GM12872 (cell line): ENCODE results near the gene PNPLA5.

Source experiments
- TF ChIP-seq, protein P1 (sequence below): IDR thresholded peaks from 3 replicates; pipeline ENCODE4 v1.5.1; 2011; ENCODE audit warnings: low read depth, mild to moderate bottlenecking, low read length, moderate library complexity; ENCODE audit not compliant: insufficient read depth

PNPLA5 gene

DNA sequence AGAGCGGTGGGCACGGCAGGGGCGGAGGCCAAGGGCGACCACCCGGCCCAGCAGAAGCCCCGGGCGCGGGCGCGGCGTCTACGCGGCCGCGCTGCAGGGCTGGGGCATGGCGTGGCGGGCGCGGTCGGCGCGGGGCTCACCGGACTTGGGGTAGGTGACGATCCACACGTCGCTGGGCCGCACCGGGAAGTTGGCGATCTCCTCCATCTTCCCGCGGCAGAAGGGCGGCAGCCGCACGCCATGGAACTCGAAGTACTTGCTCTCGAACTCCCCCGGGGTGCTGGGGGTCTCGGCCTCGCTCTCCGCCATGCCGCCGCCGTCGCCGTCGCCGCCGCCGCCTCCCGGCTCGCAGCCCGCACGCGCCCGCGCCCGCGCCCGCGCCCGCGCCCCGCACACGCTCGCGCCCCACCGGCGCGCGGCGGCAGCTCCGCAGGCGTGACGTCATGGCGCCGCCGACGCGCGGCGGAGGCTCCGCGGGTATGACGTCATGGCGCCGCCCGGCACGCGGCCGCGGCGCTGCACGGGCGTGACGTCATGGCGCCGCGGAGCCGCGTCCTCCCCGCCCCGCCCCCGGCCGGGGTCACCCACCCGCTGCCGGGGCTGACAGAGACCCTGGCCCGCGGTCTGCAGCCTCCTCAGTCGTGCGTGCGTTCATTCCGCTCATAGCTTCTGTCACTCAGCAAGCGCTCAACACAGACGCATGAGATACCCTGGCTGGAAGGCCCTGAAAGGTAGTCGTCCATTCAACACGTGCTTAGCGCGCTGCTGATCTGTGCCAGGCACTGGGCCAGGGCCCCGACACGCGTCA, 29.5 kb downstream of the PNPLA5 start, which contains the start of gene SULT4A1:
SULT4A1 (minus strand) TSS at position 440 of the 808 bp plus-strand sequence; CDS start at position 309, 131 bp downstream.
- TF ChIP-seq, protein P1, sequence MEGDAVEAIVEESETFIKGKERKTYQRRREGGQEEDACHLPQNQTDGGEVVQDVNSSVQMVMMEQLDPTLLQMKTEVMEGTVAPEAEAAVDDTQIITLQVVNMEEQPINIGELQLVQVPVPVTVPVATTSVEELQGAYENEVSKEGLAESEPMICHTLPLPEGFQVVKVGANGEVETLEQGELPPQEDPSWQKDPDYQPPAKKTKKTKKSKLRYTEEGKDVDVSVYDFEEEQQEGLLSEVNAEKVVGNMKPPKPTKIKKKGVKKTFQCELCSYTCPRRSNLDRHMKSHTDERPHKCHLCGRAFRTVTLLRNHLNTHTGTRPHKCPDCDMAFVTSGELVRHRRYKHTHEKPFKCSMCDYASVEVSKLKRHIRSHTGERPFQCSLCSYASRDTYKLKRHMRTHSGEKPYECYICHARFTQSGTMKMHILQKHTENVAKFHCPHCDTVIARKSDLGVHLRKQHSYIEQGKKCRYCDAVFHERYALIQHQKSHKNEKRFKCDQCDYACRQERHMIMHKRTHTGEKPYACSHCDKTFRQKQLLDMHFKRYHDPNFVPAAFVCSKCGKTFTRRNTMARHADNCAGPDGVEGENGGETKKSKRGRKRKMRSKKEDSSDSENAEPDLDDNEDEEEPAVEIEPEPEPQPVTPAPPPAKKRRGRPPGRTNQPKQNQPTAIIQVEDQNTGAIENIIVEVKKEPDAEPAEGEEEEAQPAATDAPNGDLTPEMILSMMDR: no peak

DNA sequence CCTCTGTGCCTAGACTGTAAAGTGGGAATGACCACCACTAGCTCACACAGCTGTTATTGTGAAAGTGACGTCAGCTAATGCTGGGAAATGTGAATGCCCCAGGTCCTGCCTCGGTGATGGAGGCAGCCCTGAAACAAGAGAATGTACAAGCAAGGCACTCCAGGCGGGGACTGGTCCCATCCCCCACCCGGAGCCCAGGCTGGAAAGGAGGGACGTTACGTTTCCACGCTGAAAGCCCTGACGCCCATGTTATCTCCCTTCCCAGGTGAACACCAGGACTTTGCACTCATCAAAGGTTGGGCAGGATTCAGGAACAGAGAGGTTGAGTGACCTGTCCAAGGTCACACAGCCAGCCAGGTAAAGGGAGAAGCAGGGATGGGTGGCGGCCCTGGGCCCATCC, 30.3 kb downstream of the PNPLA5 start:
- TF ChIP-seq, protein P1: no peak

DNA sequence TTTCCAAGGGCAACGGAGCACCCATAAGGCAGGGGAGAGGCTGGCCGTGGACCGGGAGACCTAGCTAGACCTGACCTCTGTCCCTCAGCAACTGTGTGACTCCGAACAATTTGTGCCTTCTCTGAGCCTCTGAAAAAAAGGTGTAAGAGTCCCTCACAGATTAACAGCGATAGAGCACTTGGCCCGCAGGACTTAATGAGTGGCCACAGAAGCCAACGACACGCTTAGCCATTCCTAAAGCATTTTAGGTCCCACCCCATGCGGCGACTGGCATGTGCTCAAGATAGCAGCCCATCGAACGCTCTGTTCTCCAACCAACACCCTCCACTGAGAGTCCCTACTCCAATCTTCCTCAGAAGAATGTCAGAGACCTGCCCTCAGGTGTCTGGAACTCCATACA, 31.0 kb downstream of the PNPLA5 start:
- TF ChIP-seq, protein P1: no peak

DNA sequence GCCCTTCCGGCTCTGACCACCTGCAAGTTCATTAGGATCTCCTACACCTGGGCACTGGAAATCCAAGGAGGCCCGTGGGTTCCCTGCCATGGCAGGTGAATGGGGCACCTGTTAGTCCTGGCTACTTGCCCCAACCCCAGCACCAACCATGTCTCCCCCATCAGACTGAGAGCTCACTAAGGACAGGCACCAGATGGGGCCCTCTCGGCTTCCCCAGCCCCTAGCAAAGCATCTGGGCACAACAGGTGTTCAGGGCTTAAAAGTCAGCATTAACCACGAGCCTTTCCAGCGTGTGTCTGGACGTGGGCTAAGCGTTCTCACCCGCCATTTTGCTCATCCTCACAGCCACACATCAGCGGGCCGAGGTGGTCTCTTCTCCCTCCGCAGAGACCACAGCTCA, 31.7 kb downstream of the PNPLA5 start:
- TF ChIP-seq, protein P1: no peak

DNA sequence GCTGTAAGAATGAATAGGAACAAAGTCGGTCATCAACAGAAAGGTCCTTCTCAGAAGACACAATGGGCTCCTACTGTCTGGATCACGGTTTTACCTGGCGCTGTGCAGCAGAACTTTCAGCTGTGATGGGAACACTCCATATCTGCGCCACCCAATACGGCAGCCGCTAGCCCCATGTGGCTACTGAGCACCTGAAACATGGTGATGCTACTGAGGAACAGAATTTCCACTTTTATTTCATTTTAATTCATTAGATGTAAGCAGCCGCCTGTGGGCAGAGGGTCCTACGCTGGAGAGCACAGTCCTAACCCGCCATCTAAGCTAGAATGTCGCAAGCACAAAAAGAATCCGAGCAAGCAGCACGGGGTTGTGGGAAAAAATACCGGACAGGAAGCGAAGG, 32.2 kb downstream of the PNPLA5 start:
- TF ChIP-seq, protein P1: no peak

DNA sequence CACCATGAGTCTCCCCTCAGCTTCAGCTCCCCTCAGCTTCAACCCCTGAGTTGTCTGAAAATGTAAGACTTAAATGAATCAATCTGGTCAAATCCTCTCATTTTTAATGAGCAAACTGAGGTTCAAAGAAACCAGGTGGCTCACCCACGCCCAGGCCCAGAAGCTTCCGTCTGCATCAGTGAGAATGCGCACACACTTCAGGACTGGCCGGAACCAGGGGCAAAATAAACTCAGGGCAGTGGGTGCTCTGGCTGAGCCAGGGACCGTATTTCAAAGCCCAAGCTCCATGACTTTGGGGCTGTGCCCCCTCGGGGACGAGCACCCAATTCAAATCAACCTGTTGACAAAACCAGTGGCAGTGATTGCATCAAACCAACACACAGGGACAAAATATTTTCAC, 32.6 kb downstream of the PNPLA5 start:
- TF ChIP-seq, protein P1: no peak

DNA sequence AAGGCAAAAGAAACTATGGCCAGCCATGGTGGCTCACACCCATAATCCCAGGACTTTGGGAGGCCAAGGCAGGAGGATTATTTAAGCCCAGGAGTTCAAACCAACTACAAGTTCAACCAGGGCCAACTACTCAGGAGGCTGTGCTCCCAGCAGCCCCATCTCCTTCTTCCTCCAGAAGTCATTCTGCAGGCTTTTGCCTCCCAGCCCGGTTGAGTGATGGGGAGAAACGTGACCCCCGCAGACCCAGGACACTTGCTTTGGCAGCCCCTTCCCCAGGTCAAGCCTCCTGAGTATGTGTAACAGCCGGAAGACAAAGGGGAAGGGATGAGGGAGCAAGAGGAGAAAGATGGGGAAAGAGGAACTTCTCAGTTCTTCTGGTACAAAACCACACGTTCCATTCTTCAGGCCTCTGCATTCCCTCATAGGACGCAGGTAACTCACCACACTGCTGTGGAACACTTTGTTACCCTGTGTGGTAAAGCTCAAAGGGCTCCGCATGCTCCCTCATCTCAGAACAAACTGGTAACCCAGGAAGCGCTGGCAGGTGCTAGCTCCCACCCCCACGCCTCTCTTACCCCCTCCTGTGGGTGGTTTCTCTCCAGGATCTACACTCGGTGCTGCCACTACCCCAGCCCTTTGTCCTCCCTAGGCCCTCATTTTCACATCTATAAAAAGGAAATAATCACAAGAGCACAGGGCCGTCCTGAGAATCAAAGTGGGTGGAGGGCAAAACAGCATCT, 33.5 kb downstream of the PNPLA5 start:
- TF ChIP-seq, protein P1: no peak
